KMS-11 (cell line): ENCODE measurements around the gene PPM1J.

Source experiments
- H2AFZ ChIP-seq: fragments of 200-600 bp; sonication (generic); 2 replicates; pipeline ENCODE4 v1.6.1; 2016; ENCODE audit warnings: antibody characterized with exemption, mixed run types, low read depth
- H3K27ac ChIP-seq: fragments of 200-600 bp; sonication (generic); 2 replicates; pipeline ENCODE4 v1.6.1; 2016; ENCODE audit warnings: mild to moderate bottlenecking, mixed run types
- H3K27me3 ChIP-seq: fragments of 200-600 bp; sonication (generic); 2 replicates; pipeline ENCODE4 v1.6.1; 2017; ENCODE audit warnings: mild to moderate bottlenecking, low read depth, mixed run types, moderate library complexity; ENCODE audit not compliant: insufficient read depth
- H3K36me3 ChIP-seq: fragments of 200-600 bp; sonication (generic); 2 replicates; pipeline ENCODE4 v1.6.1; 2017; ENCODE audit warnings: mild to moderate bottlenecking, mixed run types; ENCODE audit not compliant: insufficient read depth
- H3K4me1 ChIP-seq: fragments of 200-600 bp; sonication (generic); 2 replicates; pipeline ENCODE4 v1.6.1; 2016; ENCODE audit warnings: mild to moderate bottlenecking, low read depth, mixed run types; ENCODE audit not compliant: poor library complexity, severe bottlenecking
- H3K4me2 ChIP-seq: fragments of 200-600 bp; sonication (generic); 2 replicates; pipeline ENCODE4 v1.7.0; 2016; ENCODE audit warnings: mild to moderate bottlenecking, mixed run types
- H3K4me3 ChIP-seq: fragments of 200-600 bp; sonication (generic); IDR thresholded peaks from 2 replicates; pipeline ENCODE4 v1.6.1; 2017; ENCODE audit warnings: low read depth, low read length, mixed read lengths; ENCODE audit not compliant: insufficient read depth
- H3K79me2 ChIP-seq: fragments of 200-600 bp; sonication (generic); 2 replicates; pipeline ENCODE4 v1.6.1; 2016; ENCODE audit warnings: low read depth, mixed run types; ENCODE audit not compliant: insufficient read depth
- H3K9ac ChIP-seq: fragments of 200-600 bp; sonication (generic); 2 replicates; pipeline ENCODE4 v1.6.1; 2016; ENCODE audit warnings: mild to moderate bottlenecking, mixed run types
- H4K20me1 ChIP-seq: fragments of 200-600 bp; sonication (generic); 2 replicates; pipeline ENCODE4 v1.6.1; 2016; ENCODE audit warnings: mild to moderate bottlenecking, mixed run types; ENCODE audit not compliant: insufficient read depth
- TF ChIP-seq, protein P1 (sequence below): fragments of 200-600 bp; sonication (generic); conservative IDR thresholded peaks from 2 replicates; pipeline ENCODE4 v1.6.1; 2017; ENCODE audit warnings: low read depth, mild to moderate bottlenecking, antibody characterized with exemption, low read length, moderate library complexity, mixed read lengths

Gene PPM1J

DNA sequence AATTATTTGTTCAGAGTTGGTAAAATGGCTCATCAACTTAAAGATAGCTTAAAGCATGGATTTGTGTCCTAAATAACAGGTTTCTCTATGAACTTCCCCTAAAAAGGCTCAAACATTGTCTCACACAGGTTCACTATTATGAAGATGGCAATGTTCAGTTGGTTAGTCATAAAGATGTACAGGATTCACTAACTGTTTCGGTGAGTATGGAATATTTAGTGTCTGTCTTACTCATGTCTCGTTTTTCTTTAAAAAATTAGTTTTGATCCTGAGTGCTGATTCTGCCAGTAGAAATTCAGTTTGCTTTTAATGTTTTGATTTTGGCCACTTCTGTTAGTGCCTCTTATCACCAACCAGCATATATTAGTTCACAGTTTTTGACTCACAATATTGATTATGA, 48.2 kb downstream of the PPM1J start:
- Histone ChIP-seq H3K4me2 (no peak overlapping the region), H3K9ac (no peak overlapping the region), H3K4me1 (peaks cover 25% of the 10 kb centered on the region), H3K4me3 (no peak overlapping the region), H3K36me3 (no peaks in the 10 kb centered on the region), H3K27ac (no peak overlapping the region), H4K20me1 (no peaks in the 10 kb centered on the region), H3K79me2 (no peaks in the 10 kb centered on the region), H3K27me3 (no peaks in the 10 kb centered on the region), H2AFZ (no peak overlapping the region)
- TF ChIP-seq, protein P1, sequence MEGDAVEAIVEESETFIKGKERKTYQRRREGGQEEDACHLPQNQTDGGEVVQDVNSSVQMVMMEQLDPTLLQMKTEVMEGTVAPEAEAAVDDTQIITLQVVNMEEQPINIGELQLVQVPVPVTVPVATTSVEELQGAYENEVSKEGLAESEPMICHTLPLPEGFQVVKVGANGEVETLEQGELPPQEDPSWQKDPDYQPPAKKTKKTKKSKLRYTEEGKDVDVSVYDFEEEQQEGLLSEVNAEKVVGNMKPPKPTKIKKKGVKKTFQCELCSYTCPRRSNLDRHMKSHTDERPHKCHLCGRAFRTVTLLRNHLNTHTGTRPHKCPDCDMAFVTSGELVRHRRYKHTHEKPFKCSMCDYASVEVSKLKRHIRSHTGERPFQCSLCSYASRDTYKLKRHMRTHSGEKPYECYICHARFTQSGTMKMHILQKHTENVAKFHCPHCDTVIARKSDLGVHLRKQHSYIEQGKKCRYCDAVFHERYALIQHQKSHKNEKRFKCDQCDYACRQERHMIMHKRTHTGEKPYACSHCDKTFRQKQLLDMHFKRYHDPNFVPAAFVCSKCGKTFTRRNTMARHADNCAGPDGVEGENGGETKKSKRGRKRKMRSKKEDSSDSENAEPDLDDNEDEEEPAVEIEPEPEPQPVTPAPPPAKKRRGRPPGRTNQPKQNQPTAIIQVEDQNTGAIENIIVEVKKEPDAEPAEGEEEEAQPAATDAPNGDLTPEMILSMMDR: no peak

DNA sequence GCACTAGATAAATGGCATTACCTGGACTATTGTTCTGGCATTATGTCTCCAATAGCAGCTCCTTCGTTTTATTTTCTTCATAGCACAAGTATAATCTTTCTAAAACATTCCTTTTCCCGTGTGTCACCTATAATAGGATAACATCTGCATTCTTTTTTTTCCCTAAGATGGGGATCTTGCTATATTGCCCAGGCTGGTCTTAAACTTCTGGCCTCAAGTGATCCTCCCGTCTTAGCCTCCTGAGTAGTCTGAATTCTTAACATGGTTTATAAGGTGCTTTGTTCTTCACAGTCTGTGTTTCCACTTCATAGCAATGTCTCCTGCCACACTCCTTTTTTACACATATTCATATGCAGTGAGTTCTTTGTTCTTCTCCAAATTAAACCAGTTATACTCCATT, 49.3 kb downstream of the PPM1J start:
- Histone ChIP-seq H4K20me1 (no peaks in the 10 kb centered on the region), H3K9ac (no peak overlapping the region), H3K79me2 (no peaks in the 10 kb centered on the region), H3K4me3 (no peak overlapping the region), H3K27ac (no peak overlapping the region), H3K27me3 (no peaks in the 10 kb centered on the region), H3K4me1 (peaks cover 21% of the 10 kb centered on the region), H2AFZ (no peak overlapping the region), H3K36me3 (no peaks in the 10 kb centered on the region; the same call in 1 of the 2 replicates), H3K4me2 (no peak overlapping the region)
- TF ChIP-seq, protein P1: no peak
